ENCODE measurements around the gene SPSB2.

The SPSB2 gene

GRCh38 chr12:6851153-6851920, 21.8 kb downstream of the SPSB2 start, which contains the start of gene CDCA3:
Gene CDCA3, minus strand, starts transcription at chr12:6851286. Its CDS starts 334 bp downstream, at chr12:6850952.
- peak; percentile 80 to 97 for DNase-seq (ENCODE audit: low read depth in 2 of 2)

GRCh38 chr12:6850796-6851152, 22.3 kb downstream of the SPSB2 start:
- DNase-seq (ENCODE audit: low read depth in 2 of 2), result no peak

DNA sequence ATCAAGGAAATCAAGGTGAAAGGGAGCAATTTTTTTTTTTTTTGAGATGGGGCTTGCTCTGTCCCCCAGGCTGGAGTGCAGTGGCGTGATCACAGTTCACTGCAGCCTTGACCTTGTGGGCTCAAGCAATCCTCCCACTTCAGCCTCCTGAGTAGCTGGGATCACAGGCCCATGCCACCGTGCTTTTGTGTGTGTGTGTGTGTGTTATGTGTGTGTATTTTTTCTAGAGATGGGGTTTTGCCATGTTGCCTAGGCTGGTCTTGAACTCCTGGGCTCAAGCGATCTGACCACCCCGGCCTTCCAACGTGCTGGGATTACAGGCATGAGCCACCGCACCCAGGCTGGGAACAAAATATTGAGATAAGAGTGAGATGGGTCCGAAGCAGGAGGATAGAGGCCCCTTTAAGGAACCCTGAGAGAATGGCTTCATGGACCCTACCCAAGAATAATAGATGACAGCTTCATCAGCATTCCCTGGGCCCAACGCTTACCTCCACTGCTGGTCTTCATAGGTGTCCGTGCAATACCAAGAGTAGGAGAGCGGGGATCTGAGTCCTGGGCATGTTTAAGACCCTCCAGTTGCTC, 23.0 kb downstream of the SPSB2 start:
- no peak for DNase-seq (ENCODE audit: low read depth in 2 of 2)

- DNase-seq (ENCODE audit: low read depth in 2 of 2), result no peak
Observed at GRCh38 chr12:6849427-6849826, 23.7 kb downstream of the SPSB2 start.

DNA sequence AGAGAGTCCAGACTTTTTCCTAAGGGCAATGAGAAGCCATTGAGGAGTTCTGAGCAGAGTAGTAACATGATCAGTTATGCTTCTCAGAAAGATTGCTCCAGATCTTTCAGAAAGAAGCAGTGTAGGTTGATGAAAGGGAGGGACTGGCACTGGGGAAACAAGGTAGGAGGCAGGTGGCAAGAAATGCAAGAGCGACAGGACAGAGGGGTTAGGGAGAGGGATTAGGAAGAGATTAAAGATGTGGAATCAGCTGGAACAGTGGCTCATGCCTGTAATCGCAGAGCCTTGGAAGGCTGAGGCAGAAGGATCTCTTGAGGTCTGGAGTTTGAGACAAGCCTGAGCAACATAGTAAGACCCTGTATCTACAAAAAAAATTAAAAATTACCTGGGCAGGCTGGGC, 25.4 kb downstream of the SPSB2 start:
- DNase-seq (ENCODE audit: low read depth in 2 of 2), result no peak

DNA sequence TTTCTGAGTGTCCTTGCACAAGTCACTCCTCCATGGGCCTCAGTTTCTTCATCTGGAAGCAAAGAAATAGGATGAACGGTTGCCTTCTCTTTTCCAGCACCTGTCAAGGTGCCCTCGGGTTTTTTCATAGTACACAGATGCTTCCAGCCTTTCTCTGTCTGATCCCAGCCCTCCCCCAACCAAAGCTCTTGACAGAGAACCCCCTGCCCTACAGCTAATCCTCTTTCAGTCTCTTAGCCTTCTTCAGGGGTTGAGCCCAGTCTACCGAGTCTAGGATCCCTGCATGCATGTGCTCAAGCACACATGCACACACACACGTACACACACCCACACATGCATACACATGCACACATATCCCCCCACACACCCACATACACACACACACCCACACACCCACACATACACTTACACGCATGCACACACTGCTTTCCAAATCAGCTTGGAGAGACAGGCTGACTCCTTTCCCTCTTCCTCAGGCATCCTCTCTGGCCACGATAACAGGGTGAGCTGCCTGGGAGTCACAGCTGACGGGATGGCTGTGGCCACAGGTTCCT, 26.7 kb downstream of the SPSB2 start:
- no peak for DNase-seq (ENCODE audit: low read depth in 2 of 2)

GRCh38 chr12:6845395-6845794, 27.7 kb downstream of the SPSB2 start:
- no peak for DNase-seq (ENCODE audit: low read depth in 2 of 2)

DNA sequence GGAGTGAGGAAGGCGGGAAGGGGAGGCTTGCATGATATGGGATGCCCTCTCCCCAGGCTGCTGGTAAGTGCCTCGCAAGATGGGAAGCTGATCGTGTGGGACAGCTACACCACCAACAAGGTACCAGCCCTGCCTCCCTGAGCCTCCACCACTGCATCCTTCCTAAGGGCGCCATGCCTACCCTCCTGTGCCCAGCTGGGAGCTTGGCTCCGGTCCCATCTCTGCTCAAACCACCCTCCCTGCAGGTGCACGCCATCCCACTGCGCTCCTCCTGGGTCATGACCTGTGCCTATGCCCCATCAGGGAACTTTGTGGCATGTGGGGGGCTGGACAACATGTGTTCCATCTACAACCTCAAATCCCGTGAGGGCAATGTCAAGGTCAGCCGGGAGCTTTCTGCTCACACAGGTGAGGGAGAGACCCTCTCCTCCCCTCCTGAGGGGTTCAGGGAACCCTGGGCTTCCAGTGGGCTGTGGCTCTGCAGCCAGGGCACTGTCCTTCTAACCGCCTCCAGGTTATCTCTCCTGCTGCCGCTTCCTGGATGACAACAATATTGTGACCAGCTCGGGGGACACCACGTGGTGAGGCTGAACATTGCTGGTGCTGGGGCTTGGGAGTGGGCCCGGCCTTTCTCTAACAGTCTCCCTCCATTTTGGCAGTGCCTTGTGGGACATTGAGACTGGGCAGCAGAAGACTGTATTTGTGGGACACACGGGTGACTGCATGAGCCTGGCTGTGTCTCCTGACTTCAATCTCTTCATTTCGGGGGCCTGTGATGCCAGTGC, 29.8 kb downstream of the SPSB2 start:
- no peak for DNase-seq (ENCODE audit: low read depth in 2 of 2)

DNA sequence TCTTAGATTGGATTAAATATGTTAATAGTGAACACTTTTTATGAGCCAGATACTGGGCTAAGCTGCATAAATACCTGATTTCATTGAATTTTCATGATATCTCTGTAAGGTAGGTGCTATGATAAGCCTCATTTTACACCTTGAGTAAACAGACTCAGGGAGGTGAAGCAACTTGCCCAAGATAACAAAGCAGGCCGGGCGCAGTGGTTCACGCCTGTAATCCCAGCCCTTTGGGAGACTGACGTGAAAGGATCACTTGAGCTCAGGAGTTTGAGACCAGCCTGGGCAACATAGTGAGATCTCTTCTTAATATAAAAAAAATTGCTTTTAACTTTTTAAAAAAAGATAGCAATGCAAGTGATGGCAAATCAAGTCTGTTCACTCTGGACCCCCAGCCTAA, 31.0 kb downstream of the SPSB2 start:
- no peak for DNase-seq (ENCODE audit: low read depth in 2 of 2)

DNA sequence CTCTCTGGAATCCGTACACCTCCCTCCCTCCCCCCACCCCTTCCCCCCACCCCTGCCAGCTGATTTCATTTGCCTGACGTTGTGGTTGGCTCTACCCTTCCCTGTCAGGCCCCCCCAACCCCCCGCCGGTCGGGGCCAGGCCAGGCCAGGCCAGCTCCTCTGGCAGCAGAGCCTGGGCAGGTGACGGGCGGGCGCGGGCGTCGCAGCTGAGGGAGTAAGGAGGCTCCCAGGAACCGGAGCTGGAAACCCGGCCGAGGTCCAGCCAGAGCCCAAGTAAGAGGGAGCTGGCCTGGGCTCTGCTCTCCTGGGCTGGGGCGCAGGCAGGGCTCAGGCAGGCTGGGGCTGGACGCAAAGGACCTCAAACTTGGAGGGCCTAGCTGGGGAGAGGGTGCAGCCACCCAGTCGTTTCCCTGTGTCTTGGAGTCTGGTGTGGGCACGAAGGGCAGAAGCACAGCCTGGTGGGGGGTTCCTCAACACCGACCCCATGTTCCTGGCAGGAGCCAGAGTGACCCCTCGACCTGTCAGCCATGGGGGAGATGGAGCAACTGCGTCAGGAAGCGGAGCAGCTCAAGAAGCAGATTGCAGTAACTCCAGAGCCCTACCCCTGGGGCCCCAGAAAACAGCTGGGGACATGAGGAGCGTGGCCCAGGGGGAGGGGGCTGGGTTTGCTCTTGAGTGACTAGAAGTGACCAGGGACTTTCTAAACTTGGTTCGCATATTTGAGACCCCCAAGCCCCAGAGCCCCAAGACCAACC, 32.2 kb downstream of the SPSB2 start, which contains the start of gene GNB3:
Gene GNB3 (plus strand): TSS at position 165 of the 755 bp plus-strand sequence. CDS start 363 bp downstream, at position 528.
- no peak for DNase-seq (ENCODE audit: low read depth in 2 of 2)

GRCh38 chr12:6840330-6840729, 32.8 kb downstream of the SPSB2 start:
- no peak for DNase-seq (ENCODE audit: low read depth in 2 of 2)

DNA sequence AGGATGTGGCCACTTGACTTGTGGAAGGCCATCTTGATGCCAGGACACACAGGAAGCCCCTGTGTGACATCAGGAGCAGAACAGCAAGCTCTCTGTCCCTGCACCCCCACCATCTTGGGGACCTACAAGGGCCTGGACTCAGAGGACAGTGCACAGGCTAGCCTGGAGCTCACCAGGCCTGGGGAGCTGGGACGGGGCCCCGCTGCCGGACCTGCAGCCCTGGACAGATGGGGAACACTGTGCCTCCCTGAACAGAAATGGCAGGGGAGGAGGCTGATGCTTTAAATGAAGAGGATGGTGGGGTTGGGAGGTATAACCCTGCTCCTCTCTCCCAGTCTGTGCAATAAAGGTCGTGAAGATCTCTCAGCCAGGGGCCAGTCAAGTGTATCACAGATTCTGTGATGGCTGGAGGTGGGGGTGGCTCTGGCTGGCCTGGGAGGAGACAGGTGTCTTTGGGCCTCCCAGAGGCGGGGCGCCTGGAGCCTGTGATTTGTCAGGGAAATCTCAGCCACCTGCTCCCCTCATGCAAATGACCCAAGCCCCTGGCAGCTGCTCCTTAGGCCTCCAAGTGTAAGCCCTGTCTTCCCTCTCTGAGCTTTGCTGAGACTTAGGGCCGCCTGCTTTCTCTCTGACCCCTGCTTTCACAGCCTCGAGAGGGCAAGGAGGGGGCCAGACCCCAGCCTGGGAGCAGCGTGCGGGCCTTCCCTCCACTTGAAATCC, 33.5 kb downstream of the SPSB2 start:
- no peak for DNase-seq (ENCODE audit: low read depth in 2 of 2)

DNA sequence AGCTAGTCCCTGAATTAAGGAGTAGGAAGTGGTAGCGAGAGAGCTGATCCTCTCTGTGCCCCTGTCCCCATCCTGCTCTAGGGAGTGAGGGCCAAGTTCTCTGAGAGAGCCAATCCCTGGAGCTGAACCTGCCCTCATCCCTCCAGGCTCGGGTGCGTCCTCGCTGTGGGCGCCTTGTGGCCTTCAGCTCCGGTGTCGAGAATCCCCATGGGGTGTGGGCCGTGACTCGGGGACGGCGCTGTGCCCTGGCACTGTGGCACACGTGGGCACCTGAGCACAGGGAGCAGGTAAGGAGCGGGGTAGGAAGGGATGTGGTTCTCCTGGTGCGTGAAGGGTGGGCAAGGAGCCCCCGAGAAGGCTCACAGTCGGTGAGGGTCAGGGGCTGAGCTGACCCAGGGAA, 34.2 kb downstream of the SPSB2 start:
- DNase-seq (ENCODE audit: low read depth in 2 of 2), result no peak

- DNase-seq (ENCODE audit: low read depth in 2 of 2), result no peak
Observed at GRCh38 chr12:6837370-6838060, 35.6 kb downstream of the SPSB2 start.

GRCh38 chr12:6836851-6837250, 36.3 kb downstream of the SPSB2 start:
- DNase-seq (ENCODE audit: low read depth in 2 of 2), result no peak

DNA sequence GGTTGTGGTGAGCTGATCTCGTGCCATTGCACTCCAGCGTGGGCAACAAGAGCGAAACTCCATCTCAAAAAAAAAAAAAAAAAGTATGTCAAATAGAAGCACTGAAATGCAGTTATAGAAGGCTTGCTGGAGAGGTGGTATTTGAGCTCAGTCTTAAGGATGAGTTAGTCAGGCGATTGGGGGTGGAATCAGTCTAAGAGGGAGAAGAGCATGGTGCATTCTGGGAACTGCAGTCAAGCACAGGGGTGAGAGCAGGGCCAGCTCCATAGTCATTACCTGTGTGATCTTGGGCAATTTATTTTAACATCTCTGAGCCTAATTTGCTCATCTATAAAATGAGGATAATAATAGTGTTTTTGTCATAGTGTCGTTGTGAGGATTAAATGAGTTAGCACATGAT, 38.2 kb downstream of the SPSB2 start:
- DNase-seq (ENCODE audit: low read depth in 2 of 2), result no peak

DNA sequence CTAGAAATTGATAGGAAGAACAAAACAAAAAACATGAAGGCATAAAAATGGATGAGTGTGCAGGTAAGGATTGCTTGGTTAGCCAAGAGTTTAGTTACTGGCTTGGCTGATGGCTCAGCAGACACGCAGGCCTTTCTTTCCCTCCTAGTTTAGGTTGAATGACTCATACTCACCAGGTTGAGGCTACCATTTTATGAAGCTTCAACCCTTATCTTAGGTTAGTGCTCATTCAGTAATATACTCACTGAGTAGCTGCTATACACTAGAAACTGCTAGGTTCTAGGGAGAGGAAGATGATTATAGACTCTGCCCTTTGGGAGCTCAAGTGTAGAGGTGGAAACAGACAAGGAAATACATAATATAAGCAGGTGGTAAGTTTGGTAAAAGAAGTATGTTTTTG, 38.8 kb downstream of the SPSB2 start:
- DNase-seq (ENCODE audit: low read depth in 2 of 2), result no peak

DNA sequence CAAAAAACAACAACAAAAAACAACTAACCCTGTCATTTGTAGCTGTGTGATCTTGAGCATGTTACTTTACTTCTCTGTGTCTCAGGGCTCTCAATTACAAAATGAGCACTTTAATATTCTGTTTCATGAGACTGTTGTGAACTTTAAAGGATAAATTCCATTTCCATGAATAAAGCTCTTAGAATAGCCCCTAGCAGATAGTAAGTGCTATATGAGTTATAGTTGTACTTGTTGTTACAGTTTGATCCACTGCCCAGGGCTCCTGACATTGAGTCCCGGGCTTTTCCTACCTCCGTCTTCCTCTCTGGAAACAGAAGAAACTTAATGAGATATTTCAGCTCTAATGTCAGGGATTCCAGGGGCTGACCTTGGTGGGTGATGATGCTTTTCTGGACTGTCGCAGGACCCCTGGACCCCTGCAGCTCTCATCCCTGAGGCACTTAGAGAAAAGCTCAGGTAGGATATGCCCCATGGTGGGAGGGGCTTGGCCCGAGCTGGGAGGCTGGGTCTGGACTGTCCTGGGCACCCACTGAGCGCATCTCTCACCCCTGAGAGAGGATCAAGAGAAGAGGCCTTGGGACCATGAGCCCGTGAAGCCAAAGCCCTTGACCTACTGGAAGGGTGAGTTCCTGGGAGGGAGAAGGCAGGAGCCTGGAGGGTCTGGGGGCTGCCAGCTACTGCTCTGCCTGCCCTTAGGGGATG, 39.8 kb downstream of the SPSB2 start:
- no peak for DNase-seq (ENCODE audit: low read depth in 2 of 2)

GRCh38 chr12:6832125-6832524, 41.0 kb downstream of the SPSB2 start:
- DNase-seq (ENCODE audit: low read depth in 2 of 2), result no peak
